H9 (cell line): ENCODE data around the gene CD4. TPM values are rescaled to one million over a fixed set of nuclear protein-coding genes. Genes with fewer than 3 reads are reported as not detected.

Source experiments
- DNase-seq: peaks from one replicate; pipeline ENCODE4 v3.0.0-alpha.2; 2017
- H2AFZ ChIP-seq: one replicate; pipeline ENCODE4 v1.6.1; 2013; ENCODE audit warnings: mild to moderate bottlenecking, low read length, control low read depth, moderate library complexity
- H2AK5ac ChIP-seq: 2 replicates; pipeline ENCODE4 v1.6.1; 2013; ENCODE audit warnings: low read length, control low read depth, mixed read lengths; ENCODE audit not compliant: insufficient read length
- H2BK120ac ChIP-seq: one replicate; pipeline ENCODE4 v1.6.1; 2013; ENCODE audit warnings: low read depth, mild to moderate bottlenecking, low read length, control low read depth, inconsistent platforms; ENCODE audit not compliant: poor library complexity, severe bottlenecking
- H2BK12ac ChIP-seq: 2 replicates; pipeline ENCODE4 v1.6.1; 2013; ENCODE audit warnings: low read length, control low read depth, mixed read lengths, low read depth; ENCODE audit not compliant: insufficient read length
- H2BK15ac ChIP-seq: 2 replicates; pipeline ENCODE4 v1.6.1; 2013; ENCODE audit warnings: low read depth, low read length, control low read depth
- H2BK20ac ChIP-seq: one replicate; pipeline ENCODE4 v1.6.1; 2013; ENCODE audit warnings: low read depth, mild to moderate bottlenecking, low read length, control low read depth, inconsistent platforms; ENCODE audit not compliant: poor library complexity, severe bottlenecking
- H2BK5ac ChIP-seq: 2 replicates; pipeline ENCODE4 v1.6.1; 2013; ENCODE audit warnings: low read length, control low read depth, mixed read lengths; ENCODE audit not compliant: insufficient read length
- H3K14ac ChIP-seq: 2 replicates; pipeline ENCODE4 v1.6.1; 2013; ENCODE audit warnings: low read length, control low read depth; ENCODE audit not compliant: insufficient read depth
- H3K18ac ChIP-seq: 2 replicates; pipeline ENCODE4 v1.6.1; 2013; ENCODE audit warnings: low read depth, mild to moderate bottlenecking, mixed read lengths, low read length, control low read depth; ENCODE audit not compliant: insufficient read length
- H3K23ac ChIP-seq: 2 replicates; pipeline ENCODE4 v1.6.1; 2013; ENCODE audit warnings: low read length, control low read depth, mixed read lengths, low read depth; ENCODE audit not compliant: insufficient read length
- H3K23me2 ChIP-seq: 2 replicates; pipeline ENCODE4 v1.6.1; 2013; ENCODE audit warnings: low read depth, mild to moderate bottlenecking, mixed read lengths, low read length, control low read depth; ENCODE audit not compliant: insufficient read length, poor library complexity, severe bottlenecking
- H3K27ac ChIP-seq: 2 replicates; pipeline ENCODE4 v1.5.1; 2013; ENCODE audit warnings: low read length, control low read depth, mixed read lengths, low read depth; ENCODE audit not compliant: insufficient read length
- H3K27me3 ChIP-seq: 2 replicates; pipeline ENCODE4 v1.6.1; 2013; ENCODE audit warnings: low read length, control low read depth, inconsistent platforms; ENCODE audit not compliant: insufficient read depth
- H3K4ac ChIP-seq: 2 replicates; pipeline ENCODE4 v1.6.1; 2013; ENCODE audit warnings: low read depth, mild to moderate bottlenecking, control low read depth, inconsistent platforms, low read length, moderate library complexity
- H3K4me1 ChIP-seq: 2 replicates; pipeline ENCODE4 v1.6.1; 2013; ENCODE audit warnings: low read length, control low read depth, inconsistent platforms; ENCODE audit not compliant: insufficient read depth
- H3K4me2 ChIP-seq: 2 replicates; pipeline ENCODE4 v1.6.1; 2013; ENCODE audit warnings: low read length, control low read depth, mixed read lengths; ENCODE audit not compliant: insufficient read length, insufficient read depth
- H3K56ac ChIP-seq: 2 replicates; pipeline ENCODE4 v1.6.1; 2013; ENCODE audit warnings: low read depth, mild to moderate bottlenecking, mixed read lengths, low read length, control low read depth; ENCODE audit not compliant: insufficient read length
- H3K79me1 ChIP-seq: 2 replicates; pipeline ENCODE4 v1.6.1; 2013; ENCODE audit warnings: low read depth, mild to moderate bottlenecking, moderate library complexity, low read length, control low read depth, inconsistent platforms; ENCODE audit not compliant: insufficient read depth, poor library complexity, severe bottlenecking
- H3K79me2 ChIP-seq: 2 replicates; pipeline ENCODE4 v1.6.1; 2013; ENCODE audit warnings: low read length, control low read depth, inconsistent platforms; ENCODE audit not compliant: insufficient read depth
- H3K9ac ChIP-seq: 2 replicates; pipeline ENCODE4 v1.6.1; 2013; ENCODE audit warnings: low read length, control low read depth, mixed read lengths; ENCODE audit not compliant: insufficient read length; ENCODE audit errors: extremely low read depth
- H3K9me3 ChIP-seq: one replicate; pipeline ENCODE4 v1.6.1; 2013; ENCODE audit warnings: low read depth, low read length, inconsistent platforms; ENCODE audit not compliant: control insufficient read depth
- H3T11ph ChIP-seq: one replicate; pipeline ENCODE4 v1.6.1; 2013; ENCODE audit warnings: mild to moderate bottlenecking, low read length, control low read depth, inconsistent platforms
- H4K20me1 ChIP-seq: one replicate; pipeline ENCODE4 v1.6.1; 2013; ENCODE audit not compliant: control insufficient read depth, insufficient read length, insufficient read depth
- H4K5ac ChIP-seq: 2 replicates; pipeline ENCODE4 v1.6.1; 2013; ENCODE audit warnings: low read depth, mild to moderate bottlenecking, mixed read lengths, low read length, control low read depth; ENCODE audit not compliant: insufficient read length
- H4K8ac ChIP-seq: replicated peaks from 2 replicates; pipeline ENCODE4 v1.6.1; 2013; ENCODE audit warnings: low read length, control low read depth, mixed read lengths, low read depth; ENCODE audit not compliant: insufficient read length
- H4K91ac ChIP-seq: 2 replicates; pipeline ENCODE4 v1.6.1; 2013; ENCODE audit warnings: low read depth, mild to moderate bottlenecking, moderate library complexity, mixed read lengths, low read length, control low read depth; ENCODE audit not compliant: insufficient read length
- H3K27ac Mint-ChIP-seq, 3 experiments: 2 replicates in 2 of 3; 3 replicates in 1 of 3; pipeline ENCODE4 v1.8.0; 2020 to 2021; ENCODE audit warnings: mixed read lengths in 3 of 3, mild to moderate bottlenecking in 1 of 3, moderate library complexity in 1 of 3
- H3K27me3 Mint-ChIP-seq: 2 replicates; pipeline ENCODE4 v1.8.0; 2021; ENCODE audit warnings: low read depth, mild to moderate bottlenecking, moderate library complexity, mixed read lengths
- H3K36me3 Mint-ChIP-seq, 3 experiments: 2 replicates in 2 of 3; 3 replicates in 1 of 3; pipeline ENCODE4 v1.8.0; 2020 to 2021; ENCODE audit warnings: low read depth in 3 of 3, mixed read lengths in 3 of 3; ENCODE audit not compliant: insufficient read depth in 1 of 3
- H3K4me1 Mint-ChIP-seq, 2 experiments: 2 replicates each; pipeline ENCODE4 v1.8.0; 2020; ENCODE audit warnings: mixed read lengths in 2 of 2
- H3K4me3 Mint-ChIP-seq, 2 experiments: 2 replicates in 1 of 2; 3 replicates in 1 of 2; pipeline ENCODE4 v1.8.0; 2020 to 2021; ENCODE audit warnings: mild to moderate bottlenecking in 2 of 2, mixed read lengths in 2 of 2, moderate library complexity in 1 of 2
- H3K9me3 Mint-ChIP-seq, 2 experiments: 2 replicates in 1 of 2; 3 replicates in 1 of 2; pipeline ENCODE4 v1.8.0; 2020; ENCODE audit warnings: mild to moderate bottlenecking in 2 of 2, mixed read lengths in 2 of 2, moderate library complexity in 1 of 2
- WGBS: extraction: QIAGEN DNeasy Blood & Tissue Kit; methylation state at CpG from one replicate; pipeline ENCODE4 v1.1.7; 2013; ENCODE audit warnings: missing lambda C conversion rate, low lambda C conversion rate, mixed read lengths; ENCODE audit not compliant: insufficient read length; ENCODE audit errors: extremely low coverage; 5-methylcytosine and 5-hydroxymethylcytosine counted together
- total RNA-seq: library from RNA; stranded (reverse); gene quantifications from 2 replicates; pipeline ENCODE4 v1.2.1, GENCODE V29; 2021
- TF ChIP-seq, protein P1 (sequence below): fragments of 200-600 bp; sonication (generic); conservative IDR thresholded peaks from 3 replicates; pipeline ENCODE4 v1.8.0; 2021; ENCODE audit warnings: antibody characterized with exemption, mild to moderate bottlenecking

The CD4 gene
- total RNA-seq, 1 experiment from 2014 or later, result 1.1 TPM

DNA sequence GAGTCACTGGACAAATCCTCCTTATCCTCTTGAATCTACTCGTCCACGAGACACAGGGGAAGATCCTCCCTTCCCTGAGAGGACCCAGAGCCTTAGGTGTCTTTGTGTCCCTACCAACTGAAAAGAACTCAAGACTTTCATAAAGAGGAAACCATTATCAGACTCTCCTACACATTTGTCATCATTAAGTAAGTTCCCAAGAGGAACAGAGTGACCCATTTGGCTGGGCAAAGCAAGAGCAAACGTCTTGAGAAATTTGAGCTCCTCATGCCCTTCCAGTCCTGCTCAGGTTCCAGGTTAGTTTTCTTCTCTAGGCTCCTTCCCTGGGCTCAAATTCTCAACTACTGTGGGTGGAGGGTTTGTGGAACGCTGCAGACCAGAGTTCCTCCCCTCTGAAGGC, 42.1 kb upstream of the CD4 start:
- Histone ChIP-seq H3K14ac (no peak overlapping the region), H4K20me1 (no peaks in the 10 kb centered on the region), H2BK5ac (no peak overlapping the region), H3K4me1 (peaks cover 5% of the 10 kb centered on the region; the same call in 1 of the 2 replicates), H3K4ac (no peak overlapping the region), H2BK120ac (no peak overlapping the region), H3T11ph (no peak overlapping the region), H3K23ac (no peak overlapping the region), H3K4me2 (no peak overlapping the region), H3K9ac (no peak overlapping the region), H3K27ac (no peak overlapping the region), H4K5ac (no peak overlapping the region), H3K79me1 (peaks cover 8% of the 10 kb centered on the region), H4K91ac (no peak overlapping the region), H2AFZ (no peak overlapping the region), H2BK15ac (no peak overlapping the region), H4K8ac (no peak overlapping the region), H3K23me2 (peaks cover 3% of the 10 kb centered on the region), H3K79me2 (peaks cover 3% of the 10 kb centered on the region), H2AK5ac (no peak overlapping the region), H2BK20ac (no peak overlapping the region), H2BK12ac (no peak overlapping the region), H3K27me3 (no peaks in the 10 kb centered on the region), H3K9me3 (no peaks in the 10 kb centered on the region), H3K18ac (no peak overlapping the region), H3K56ac (no peak overlapping the region)
- no peaks in the 10 kb centered on the region for H3K9me3 Mint-ChIP-seq
- TF ChIP-seq, protein P1, sequence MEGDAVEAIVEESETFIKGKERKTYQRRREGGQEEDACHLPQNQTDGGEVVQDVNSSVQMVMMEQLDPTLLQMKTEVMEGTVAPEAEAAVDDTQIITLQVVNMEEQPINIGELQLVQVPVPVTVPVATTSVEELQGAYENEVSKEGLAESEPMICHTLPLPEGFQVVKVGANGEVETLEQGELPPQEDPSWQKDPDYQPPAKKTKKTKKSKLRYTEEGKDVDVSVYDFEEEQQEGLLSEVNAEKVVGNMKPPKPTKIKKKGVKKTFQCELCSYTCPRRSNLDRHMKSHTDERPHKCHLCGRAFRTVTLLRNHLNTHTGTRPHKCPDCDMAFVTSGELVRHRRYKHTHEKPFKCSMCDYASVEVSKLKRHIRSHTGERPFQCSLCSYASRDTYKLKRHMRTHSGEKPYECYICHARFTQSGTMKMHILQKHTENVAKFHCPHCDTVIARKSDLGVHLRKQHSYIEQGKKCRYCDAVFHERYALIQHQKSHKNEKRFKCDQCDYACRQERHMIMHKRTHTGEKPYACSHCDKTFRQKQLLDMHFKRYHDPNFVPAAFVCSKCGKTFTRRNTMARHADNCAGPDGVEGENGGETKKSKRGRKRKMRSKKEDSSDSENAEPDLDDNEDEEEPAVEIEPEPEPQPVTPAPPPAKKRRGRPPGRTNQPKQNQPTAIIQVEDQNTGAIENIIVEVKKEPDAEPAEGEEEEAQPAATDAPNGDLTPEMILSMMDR, result no peak
- no peak for DNase-seq
- WGBS, result no CpG with 5 or more reads among the region's 4 CpGs
- H3K27ac Mint-ChIP-seq, result peak overlapping the region in 1 of 3 experiments; percentile 45; a peak in 2 of 7 replicates
- H3K4me3 Mint-ChIP-seq, result no peak overlapping the region
- H3K4me1 Mint-ChIP-seq, result peaks cover 4 to 13% of the 10 kb centered on the region in 2 experiments
- no peaks in the 10 kb centered on the region for H3K27me3 Mint-ChIP-seq
- peaks cover 43 to 68% (median 66%) of the 10 kb centered on the region in 3 experiments; a peak in 6 of 7 replicates for H3K36me3 Mint-ChIP-seq
